NCI-H1417 treated with DMSO at 0.1 percent for 48 hours (cell line): ENCODE measurements around the gene HNRNPUL1.

Experiments
- DNase-seq: peaks from one replicate; lab custom pipeline; 2025; lab: John Stamatoyannopoulos, UW

Gene HNRNPUL1

DNA sequence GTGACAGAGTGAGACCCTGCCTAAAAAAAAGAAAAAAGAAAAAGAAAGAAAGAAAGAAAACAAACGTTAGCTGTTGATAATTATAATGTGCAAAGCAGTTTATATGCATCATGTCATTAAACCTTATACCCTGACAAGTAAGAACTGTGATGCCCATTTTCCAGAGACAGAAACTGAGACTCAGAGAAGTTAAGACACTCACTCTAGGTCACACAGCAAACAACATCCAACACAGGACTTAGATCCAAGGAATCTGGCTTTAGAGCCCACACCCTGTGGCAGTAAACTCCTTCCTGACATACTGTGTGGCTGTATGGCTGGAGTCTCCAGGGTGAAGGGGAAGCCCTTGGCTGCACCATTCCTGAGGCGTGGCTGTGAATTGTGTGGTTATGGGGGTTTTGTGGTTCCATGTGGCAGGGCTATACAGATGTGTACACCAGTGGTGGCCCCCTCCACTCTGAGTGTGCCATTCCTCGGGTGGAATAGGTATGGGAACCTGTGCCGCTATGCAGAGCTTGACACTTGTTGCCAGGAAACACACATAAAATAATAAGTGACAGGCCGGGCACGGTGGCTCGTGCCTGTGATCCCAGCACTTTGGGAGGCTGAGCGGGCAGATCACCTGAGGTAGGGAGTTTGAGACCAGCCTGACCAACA is 29.5 kb upstream of the HNRNPUL1 start:
- no peak for DNase-seq

- DNase-seq, result no peak
These were observed 28.7 kb upstream of the HNRNPUL1 start for GRCh38 chr19:41235480-41235879.

GRCh38 chr19:41238244-41238643 is 25.9 kb upstream of the HNRNPUL1 start:
- no peak for DNase-seq

DNA sequence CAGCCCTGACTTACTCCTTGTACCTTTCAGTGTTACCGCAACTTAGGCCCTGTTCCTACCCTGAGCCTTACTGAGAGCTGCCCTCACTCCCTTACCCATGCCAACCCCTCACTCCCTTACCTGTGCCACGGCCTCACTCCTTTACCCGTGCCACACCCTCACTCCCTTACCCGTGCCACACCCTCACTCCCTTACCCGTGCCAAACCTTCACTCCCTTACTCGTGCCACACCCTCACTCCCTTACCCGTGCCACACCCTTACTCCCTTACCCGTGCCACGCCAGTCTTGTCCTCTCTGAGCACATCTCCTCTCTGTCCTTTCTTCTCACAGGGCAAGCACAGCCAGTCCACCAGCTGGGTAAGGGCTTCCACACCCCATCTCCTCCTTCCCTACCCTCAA is 24.8 kb upstream of the HNRNPUL1 start:
- DNase-seq, result no peak

GRCh38 chr19:41239961-41240574 is 24.1 kb upstream of the HNRNPUL1 start:
- DNase-seq, result no peak

GRCh38 chr19:41241859-41242258 is 22.3 kb upstream of the HNRNPUL1 start:
- DNase-seq, result no peak

- DNase-seq, result no peak
These were observed 20.1 kb upstream of the HNRNPUL1 start for GRCh38 chr19:41244117-41244516.

- DNase-seq, result no peak
These were observed 18.3 kb upstream of the HNRNPUL1 start for GRCh38 chr19:41245843-41246242.

DNA sequence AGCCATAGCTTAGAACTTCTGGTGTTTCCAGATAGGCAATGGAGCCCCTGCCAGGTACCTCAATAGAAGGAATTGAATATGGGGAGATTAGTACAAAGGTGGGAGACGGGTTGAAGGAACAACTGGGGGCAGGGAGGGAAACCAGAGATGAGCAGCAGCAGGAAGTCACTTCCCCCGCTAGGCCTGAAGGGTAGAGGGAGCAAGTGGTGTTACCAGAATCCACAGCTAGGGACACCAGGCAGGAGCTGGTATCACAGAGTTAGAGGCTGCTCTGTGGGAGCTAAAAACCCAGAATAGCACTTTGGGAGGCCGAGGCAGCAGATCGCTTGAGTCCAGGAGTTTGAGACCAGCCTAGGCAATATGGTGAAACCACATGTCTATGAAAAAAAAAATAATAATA is 15.3 kb upstream of the HNRNPUL1 start:
- no peak for DNase-seq

GRCh38 chr19:41249707-41250423 is 14.3 kb upstream of the HNRNPUL1 start:
- DNase-seq, result no peak

DNA sequence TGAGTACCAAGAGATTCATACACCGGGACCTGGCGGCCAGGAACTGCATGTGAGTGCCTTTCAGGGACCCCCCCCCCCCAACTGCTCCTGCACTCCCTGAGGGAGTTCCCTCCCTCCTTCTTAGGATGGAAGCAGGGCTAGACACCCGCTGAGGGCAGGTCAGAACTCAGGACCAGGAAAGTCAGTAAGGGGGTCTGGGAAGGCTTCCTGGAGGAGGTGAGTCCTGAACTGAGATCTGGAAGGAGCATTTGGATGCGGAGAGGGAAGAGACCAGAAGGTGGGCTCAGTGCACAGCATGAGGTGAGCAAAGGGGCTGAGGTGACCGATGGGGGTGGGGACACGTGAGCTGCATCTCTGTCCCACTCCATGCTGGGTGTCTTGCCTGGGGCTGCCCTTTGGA is 10.5 kb upstream of the HNRNPUL1 start:
- no peak for DNase-seq

DNA sequence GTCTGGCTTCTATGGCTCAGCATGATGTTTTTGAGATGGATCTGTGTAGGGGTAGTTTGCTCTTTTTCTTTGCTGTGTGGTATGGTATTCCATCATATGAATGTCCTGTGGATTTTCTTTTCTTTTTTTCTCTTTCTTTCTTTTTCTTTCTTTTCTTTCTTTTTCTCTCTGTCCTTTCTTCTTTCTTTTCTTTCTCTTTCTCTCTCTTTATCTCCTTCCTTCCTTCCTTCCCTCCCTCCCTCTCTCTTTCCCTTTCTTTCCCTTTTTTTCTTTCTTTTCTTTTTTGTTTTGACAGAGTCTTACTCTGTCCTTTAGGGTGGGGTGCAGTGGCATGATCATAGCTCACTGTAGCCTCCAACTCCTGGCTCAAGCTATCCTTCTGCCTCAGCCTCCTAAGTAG is 9.0 kb upstream of the HNRNPUL1 start:
- DNase-seq, result no peak

DNA sequence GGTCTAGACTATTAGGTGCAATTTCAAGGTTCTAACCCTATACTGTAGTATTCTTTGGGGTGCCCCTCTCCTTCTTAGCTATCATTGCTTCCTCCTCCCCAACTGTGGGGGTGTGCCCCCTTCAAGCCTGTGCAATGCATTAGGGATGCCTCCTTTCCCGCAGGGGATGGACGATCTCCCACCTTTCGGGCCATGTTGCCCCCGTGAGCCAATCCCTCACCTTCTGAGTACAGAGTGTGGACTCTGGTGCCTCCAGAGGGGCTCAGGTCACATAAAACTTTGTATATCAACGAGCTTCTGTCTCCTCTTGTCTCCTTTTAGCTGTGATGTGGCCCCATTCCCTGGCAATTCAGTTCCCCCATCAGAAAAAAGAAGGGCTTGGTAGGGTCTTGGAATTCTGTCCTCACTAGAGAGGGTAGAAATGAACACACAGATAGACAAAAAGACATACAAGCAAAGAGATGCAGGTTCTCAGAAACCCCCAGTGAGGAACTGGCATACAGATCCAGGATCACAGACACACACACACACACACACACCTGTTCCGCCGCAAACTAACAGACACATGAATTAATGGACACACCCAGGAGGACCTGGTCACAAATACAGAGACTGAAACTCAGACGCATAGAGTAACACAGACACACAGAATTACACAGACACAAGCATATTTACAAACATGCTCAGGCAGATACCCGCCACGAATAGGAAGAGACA is 2.5 kb upstream of the HNRNPUL1 start:
- DNase-seq, result no peak

DNA sequence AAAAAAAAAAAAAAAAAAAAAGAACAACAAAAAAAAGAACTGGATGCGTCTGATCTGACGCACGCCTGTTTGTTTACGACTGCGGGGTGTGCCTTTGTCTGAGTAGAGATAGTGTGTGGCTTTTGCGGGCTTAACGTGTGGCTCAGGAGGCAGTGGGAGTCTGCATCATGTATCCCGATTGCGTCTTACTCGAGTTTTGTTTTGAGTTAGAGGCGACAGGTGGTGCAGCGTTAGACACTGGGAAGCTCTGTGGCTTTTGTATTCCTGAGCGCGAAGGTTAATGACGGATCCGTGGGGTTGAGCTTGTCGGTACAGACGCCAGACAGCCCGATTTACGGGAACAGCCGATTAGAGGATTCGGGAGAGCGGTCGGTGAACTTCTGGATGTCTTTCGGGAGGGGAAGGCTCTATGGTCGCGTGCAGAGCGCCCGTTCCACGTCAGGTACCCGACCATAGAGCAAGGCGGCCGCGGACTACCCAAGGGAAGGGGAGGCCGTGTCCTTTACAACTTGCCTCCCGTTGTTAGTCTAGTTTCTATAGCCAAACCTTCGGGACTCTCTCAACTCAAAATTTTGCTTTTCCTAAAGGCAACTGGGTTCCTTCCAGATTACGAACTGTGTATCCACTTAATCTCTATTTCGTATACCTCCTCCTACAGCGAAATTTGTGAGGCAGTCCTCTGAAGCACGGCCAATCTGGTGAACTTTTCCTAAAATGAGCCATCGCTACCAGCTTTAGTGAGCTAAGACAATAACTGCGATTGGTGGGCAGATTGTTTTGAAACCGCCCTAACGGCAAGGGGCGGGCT is 926 bp upstream of the HNRNPUL1 start:
- DNase-seq, result no peak

- DNase-seq, result no peak
These were observed 616 bp downstream of the HNRNPUL1 start for GRCh38 chr19:41264581-41265394.

DNA sequence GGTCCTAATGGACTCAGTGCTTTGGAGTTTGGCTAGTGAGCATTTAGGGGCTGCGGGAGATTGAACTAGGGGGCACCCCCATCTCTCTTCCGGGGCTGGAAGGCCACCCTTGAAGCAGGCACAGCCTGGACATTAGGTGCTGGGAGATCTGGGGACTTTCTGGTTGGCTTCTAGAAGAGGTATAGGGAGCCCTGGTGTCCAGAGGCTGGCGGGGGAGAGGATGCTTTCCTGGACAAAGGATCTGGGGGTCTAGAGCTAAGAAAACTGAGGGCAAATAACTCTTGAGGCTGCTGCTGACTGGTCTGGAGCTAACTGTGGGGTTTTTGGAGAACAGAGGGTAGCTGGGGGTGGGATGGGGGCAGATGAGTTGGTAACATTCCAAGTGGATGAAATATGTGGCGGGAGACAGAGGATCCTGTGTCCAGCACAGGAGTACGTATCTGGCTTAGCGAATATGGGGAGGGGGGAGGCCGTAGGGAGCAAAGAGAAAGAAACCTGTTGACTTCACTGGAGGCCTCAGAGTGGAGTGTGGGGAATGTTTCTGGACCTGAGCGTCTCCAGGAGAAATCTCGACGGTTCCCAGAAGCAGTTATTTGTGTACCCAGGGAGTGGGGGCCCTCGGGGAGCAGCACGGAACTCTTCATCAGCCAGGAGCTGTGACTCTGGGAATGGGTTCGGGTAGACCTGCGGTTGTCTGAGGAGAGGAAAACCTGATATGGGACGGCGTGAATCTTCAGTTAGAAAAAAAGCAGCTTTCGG is 1.4 kb downstream of the HNRNPUL1 start:
- DNase-seq, result no peak

DNA sequence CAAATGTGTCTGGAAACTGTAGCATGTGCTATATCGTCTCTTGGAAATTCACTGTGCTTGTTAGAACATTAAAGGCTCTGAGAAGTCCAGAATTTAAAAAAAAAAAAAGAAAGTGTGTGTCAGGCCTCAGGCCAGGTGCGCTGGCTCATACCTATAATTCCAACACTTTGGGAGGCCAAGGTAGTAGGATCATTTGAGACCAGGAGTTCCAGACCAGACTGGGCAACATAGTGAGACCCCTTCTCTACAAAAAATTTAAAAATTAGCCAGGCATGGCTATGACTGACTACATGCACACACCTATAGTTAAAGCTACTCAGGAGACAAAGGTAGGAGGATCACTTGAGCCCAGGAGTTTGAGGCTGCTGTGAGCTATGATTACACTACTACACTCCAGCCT is 4.9 kb downstream of the HNRNPUL1 start:
- no peak for DNase-seq

- DNase-seq, result no peak
These were observed 5.4 kb downstream of the HNRNPUL1 start for GRCh38 chr19:41269571-41269970.

DNA sequence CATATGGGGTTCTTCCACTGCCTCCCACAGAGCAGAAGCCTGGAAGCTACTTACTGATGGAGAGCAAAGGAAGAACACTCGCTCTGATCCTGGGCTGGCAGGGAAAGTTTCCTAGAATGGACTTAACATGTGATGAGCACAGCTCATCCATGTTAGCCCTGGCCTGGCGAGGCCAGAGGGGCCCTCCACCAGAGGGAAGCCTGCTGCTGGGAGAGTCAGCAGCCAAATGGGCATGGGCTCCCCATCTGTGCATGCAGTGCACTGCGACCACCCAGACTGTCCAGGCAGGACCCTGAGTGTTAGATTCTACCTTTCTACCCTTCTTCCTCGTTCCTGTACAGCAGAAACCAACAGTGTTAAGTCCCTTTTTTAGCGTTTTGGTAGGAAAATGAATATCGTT is 8.9 kb downstream of the HNRNPUL1 start:
- DNase-seq, result no peak

- no peak for DNase-seq
These were observed 10.6 kb downstream of the HNRNPUL1 start for GRCh38 chr19:41274802-41275201.
